Vagina (tissue), 2 donors: ENCODE measurements around the gene MSN.
"Not testable (repeated sequence)": the region's sequence is repeated elsewhere in the genome, so short reads cannot be mapped to it uniquely, and the experiment has no call there.

Source experiments
- CTCF ChIP-seq, 3 experiments: fragments of 450-650 bp in 2 of 3; fragments of 200-600 bp in 1 of 3; sonication (generic) in 1 of 3; IDR thresholded peaks; one replicate each; pipeline ENCODE4 v1.5.1; 2017 to 2019; ENCODE audit warnings: antibody characterized with exemption in 3 of 3, mild to moderate bottlenecking in 2 of 3, moderate library complexity in 2 of 3
- POLR2A ChIP-seq, 2 donors: fragments of 450-650 bp; IDR thresholded peaks; one replicate each; pipeline ENCODE4 v1.6.1; 2017; ENCODE audit warnings: antibody characterized with exemption in 2 of 2, mild to moderate bottlenecking in 2 of 2, moderate library complexity in 2 of 2

- not testable (repeated sequence) for TF ChIP-seq POLR2A, CTCF (IDR thresholded peaks at IDR 0.05)
Observed at GRCh38 chrX:65759525-65759924, 92.1 kb downstream of the MSN start.
